Stimulated activated CD8-positive, alpha-beta memory T cell treated with anti-CD3 and anti-CD28 coated beads, Interleukin-12 subunit alpha, Interleukin-12 subunit beta, amount 100 ng/mL, for 24 hours (primary cell): Measurements from ENCODE around the gene DOCK1.

Experiments
- DNase-seq: peaks from one replicate; pipeline ENCODE4 v3.0.0-alpha.2; 2020; ENCODE audit errors: extremely low read depth

The DOCK1 gene

GRCh38 chr10:126953886-126954285 lies 48.7 kb downstream of the DOCK1 start:
- DNase-seq, result no peak

DNA sequence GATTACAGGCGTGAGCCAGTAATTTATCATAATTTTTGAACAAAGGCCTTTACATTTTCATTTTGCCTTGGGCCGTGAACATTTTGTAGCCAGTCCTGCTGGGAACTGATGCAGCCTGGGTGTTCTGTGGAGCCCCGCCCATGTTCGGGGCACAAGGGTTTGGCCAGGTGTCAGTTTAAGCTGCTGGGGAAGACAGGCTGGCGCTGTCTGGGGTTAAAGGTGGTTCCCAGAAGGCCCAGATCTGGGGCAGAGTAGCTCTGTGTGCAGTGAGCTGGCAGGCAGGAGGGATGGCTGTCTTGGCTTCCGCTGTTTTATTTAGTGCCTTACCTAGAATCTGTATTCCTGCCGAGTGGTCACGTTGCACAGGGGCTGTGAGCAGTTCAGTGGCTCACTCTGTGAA lies 50.2 kb downstream of the DOCK1 start:
- DNase-seq, result no peak

DNA sequence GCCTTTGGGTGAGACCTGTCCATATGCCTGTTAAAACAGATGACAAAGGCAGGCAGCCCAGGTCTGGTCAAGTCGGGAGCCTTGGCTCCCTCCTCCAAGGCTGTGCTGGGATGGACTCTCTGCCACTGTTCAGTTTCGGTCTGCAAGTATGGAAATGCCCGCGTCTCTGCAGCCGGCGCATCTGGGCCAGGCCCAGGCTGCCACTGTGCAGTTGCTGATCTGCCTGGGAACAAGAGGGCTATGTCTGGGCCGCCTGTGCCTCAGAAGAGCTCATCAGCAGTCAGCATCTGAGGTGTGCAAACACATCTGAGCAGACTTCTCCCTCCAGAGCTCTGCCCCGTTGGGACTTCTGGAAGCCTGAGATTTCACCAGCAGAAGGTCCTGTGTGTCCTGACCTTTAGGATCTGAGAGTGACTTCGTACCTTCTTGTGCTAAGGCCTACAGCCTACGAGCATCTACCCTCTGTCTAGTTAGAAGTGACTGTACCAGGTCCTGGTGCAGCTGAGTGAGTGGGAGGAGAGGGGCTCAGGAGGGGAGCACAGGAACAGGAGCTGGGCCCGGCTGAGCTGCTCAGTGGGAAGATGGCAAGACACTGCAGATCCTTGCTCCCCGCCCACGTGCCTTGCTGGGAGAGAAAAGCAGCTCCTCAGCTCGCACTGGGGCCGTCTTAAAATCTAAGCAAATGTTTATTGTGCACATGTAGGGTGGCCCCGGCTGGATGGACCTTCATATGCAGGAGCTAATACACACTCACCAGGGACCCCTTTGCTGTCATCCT lies 50.9 kb downstream of the DOCK1 start:
- DNase-seq, result no peak

DNA sequence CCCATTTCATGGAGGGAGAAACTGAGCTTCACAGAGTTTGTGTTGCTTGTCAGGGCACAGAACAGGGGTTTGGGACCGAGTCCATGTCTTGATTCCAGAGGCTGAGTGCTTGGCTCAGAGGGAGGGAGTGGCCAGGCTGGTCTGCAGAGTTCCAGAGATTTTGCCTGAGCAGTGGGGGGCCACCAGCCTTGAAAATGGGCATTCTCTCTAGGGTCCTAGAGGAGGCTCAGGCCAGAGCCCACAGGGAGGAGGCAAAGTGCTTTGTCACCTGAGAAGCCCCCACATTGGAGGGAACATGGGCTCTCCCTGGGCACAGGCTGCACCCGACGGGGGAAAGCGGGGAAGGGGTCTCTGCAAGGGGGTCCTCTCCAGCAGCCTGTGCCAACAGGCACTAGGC lies 51.5 kb downstream of the DOCK1 start:
- no peak for DNase-seq

GRCh38 chr10:126957111-126957510 lies 51.9 kb downstream of the DOCK1 start:
- no peak for DNase-seq

DNA sequence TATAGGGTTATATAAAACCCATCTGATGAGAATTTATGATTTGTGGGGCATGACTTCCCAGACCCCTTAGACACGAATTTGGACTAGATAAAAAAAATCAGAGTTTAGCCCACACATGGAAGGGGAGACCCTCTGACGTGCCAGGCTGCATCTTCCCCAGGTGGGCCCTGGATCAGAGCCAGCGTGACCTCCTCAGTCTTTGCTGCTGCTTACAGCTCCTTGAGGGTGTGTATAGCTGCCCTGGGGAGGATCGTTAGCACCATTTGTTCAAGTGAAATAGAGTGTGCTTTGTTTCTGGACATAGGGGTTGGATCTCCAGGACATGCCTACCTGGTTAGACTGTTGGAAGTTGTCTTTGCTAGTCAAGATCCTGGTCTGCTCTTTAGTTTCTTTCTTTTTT lies 54.2 kb downstream of the DOCK1 start:
- DNase-seq, result no peak

- no peak for DNase-seq
These were observed 54.9 kb downstream of the DOCK1 start for GRCh38 chr10:126959906-126960685.

- no peak for DNase-seq
These were observed 58.1 kb downstream of the DOCK1 start for GRCh38 chr10:126963354-126963753.

GRCh38 chr10:126964190-126964589 lies 59.0 kb downstream of the DOCK1 start:
- no peak for DNase-seq

- DNase-seq, result no peak
These were observed 61.7 kb downstream of the DOCK1 start for GRCh38 chr10:126966938-126967337.

DNA sequence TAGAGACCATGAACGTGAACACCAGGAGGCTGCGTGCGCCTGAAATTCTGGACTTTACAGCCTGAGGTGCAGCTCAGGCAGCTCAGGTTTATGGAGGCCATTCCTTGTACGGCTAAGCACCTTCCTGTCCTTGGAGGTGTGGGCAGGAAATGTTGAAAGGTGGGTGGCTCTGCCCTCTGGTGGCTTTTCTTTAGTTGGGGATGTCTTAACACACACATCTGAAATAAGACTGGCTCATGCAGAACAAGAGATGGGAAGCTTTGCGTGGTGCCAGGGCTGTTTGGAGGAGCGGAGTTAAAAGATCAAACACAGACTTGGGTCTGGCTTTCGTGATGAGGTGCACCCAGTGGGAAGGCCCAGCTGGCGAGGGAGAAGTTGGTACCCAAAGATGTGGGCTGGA lies 64.1 kb downstream of the DOCK1 start:
- DNase-seq, result no peak

DNA sequence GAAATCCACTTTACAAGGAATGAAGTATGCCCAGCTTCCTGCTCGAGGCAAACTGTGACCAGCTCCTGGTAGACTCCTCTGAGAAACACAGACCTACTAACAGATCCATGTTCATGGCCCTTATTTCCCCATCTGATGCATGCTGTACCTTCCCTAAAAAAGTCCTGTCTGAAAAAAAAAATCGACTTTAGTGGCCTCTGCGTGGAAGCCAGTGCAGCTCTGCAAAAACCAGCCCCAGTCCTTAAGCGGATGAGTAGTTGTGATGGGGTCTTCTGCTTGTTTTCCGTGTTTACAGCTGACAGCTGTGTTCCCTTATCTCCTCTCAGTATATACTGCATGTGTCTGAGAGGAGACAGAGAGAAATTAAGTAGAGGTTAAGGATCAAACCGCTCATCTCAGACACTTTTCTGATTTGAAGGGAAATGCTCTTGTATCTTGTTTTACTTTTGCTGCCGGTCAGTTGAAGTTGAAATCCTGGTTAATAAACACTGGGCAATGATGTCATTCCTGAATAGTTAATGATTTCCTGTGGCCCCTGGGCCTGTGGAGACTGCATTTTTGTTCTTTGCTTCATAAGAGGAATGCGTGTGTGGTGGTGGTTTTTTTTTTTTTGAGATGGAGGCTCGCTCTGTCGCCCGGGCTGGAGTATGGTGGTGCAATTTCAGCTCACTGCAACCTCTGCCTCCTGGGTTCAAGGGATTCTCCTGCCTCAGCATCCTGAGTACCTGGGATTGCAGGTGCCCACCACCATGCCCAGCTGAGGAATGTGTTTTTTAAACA lies 67.6 kb downstream of the DOCK1 start:
- no peak for DNase-seq

- DNase-seq, result no peak
These were observed 70.0 kb downstream of the DOCK1 start for GRCh38 chr10:126975221-126975620.

GRCh38 chr10:126977216-126977615 lies 72.0 kb downstream of the DOCK1 start:
- DNase-seq, result no peak

DNA sequence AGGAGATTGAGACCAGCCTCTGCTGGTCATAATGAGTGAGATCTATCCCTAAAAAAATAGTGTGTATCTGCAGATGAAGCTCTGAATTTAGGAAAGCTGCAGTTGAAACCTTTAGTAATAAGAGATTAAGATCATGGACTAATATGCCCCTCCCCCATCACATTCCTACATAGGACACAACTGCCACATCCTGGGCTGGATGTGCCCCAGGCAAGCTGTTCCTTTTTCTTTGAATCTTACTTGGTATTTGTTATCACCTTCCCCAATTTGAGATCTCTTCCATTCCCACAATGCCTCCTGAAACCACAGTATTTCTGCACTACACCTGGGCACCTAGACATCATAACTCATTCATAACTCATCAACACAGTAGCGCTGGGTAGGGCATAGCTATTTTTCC lies 74.1 kb downstream of the DOCK1 start:
- DNase-seq, result no peak

DNA sequence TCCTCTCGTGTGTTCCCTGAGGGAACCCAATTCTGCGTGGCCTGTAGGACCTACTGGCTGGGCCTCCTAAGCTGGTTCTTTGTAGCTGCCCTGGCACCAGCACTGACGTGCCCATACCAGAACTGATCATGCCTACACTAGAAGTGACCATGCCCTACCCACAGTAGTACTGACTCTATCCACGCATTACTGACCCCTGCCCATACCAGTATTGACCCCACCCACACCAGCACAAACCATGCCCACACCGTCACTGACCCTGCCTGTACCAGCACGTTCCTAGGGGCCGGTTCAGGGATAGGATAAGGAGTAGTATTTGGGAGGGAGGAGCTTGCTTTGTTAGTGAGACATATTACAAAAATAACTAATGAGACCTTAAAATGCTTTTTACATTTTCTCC lies 88.0 kb downstream of the DOCK1 start:
- DNase-seq, result no peak

GRCh38 chr10:126997801-126998590 lies 92.8 kb downstream of the DOCK1 start:
- no peak for DNase-seq

- no peak for DNase-seq
These were observed 95.4 kb downstream of the DOCK1 start for GRCh38 chr10:127000598-127000997.

DNA sequence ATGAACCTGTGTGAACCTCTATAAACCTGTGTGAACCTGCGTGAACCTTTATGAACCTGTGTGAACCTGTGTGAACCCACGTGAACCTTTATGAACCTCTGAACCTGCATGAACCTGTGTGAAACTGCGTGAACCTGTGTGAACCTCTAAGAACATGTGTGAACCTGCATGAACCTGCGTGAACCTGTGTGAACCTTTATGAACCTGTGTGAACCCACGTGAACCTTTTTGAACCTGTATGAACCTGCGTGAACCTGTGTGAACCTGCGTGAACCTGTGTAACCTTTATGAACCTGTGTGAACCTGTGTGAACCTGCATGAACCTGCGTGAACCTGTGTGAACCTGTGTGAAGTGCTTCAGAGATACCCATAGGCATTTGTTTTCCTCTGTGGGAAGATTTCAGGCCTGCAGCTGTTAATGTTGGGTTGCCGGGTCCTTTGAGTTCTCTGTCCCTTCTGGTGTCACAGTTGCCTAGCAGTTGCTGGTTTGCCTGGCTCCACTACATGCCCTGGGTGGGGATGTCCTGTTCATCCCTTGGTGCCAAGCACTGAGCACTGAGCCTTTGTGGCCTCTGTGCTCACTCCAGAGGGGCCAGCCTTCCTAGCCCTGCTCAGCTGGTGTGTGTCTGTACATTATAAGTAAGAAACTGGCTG lies 97.9 kb downstream of the DOCK1 start:
- DNase-seq, result no peak

DNA sequence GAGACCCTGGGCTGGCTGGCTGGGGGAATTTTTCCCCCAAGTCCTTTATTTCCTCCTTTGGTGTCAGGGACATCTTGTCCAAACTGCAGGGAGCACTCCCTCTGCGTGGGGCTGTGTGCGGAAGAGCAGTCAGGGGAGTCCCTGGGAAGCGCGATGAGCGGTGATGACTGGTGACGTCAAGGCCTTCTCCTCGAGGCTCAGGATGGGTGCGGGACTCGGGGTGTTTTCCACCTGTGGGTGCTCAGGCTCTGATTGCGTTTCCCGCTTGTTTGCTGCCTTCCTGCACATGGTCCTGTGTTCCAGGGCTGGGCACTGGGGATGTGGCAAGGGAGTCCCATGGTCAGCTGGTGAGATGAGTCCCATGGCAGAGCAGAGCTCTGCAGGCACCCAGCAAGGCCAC lies 101.2 kb downstream of the DOCK1 start:
- DNase-seq, result no peak

- no peak for DNase-seq
These were observed 104.1 kb downstream of the DOCK1 start for GRCh38 chr10:127009366-127009765.
